Erythroblast (primary cell): ENCODE results near the gene AMD1.
"Not testable (repeated sequence)": the region's sequence is repeated elsewhere in the genome, so short reads cannot be mapped to it uniquely, and the experiment has no call there.

ENCODE experiments used
- DNase-seq, 2 experiments: peaks; one replicate each; lab custom pipeline; 2025; lab: John Stamatoyannopoulos, UW
- GATA1 ChIP-seq: IDR thresholded peaks from 2 replicates; pipeline ENCODE4 v1.6.1; 2011; ENCODE audit warnings: low read depth, mild to moderate bottlenecking, control low read depth, low read length, moderate library complexity
- POLR2A ChIP-seq: IDR thresholded peaks from 2 replicates; pipeline ENCODE4 v1.6.1; 2011; ENCODE audit warnings: mild to moderate bottlenecking, low read length

AMD1 gene

GRCh38 chr6:110882824-110883554, 8.4 kb downstream of the AMD1 start:
- TF ChIP-seq POLR2A (no peak), GATA1 (no peak)
- DNase-seq: no peak

GRCh38 chr6:110884321-110884720, 9.7 kb downstream of the AMD1 start:
- TF ChIP-seq GATA1: no peak

GRCh38 chr6:110885526-110885925, 10.9 kb downstream of the AMD1 start:
- DNase-seq: no peak
- TF ChIP-seq GATA1 (no peak), POLR2A (no peak)

More at GRCh38 chr6:110884321-110884720, 9.7 kb downstream of the AMD1 start:
- no peak for DNase-seq

- DNase-seq: no peak
- no peak for TF ChIP-seq GATA1
Measured at GRCh38 chr6:110886555-110887167, 12.1 kb downstream of the AMD1 start.

DNA sequence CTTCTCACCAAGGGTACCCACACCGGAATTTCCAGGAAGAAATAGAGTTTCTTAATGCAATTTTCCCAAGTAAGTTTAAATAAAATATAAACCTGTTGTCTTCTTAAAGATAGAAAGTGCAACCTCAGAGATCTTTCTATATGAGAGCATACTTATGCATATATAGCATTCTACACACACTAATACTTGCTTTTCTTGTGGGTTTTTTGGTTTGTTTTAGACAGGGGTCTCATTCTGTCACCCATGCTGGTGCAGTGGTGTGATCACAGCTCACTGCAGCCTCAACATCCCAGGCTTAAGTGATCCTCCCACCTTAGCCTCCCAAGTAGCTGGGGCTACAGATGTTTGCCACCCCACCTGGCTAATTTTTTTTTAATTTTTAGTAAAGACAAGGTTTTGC, 15.7 kb downstream of the AMD1 start:
- DNase-seq: no peak
- TF ChIP-seq POLR2A: no peak
- TF ChIP-seq GATA1: no peak

DNA sequence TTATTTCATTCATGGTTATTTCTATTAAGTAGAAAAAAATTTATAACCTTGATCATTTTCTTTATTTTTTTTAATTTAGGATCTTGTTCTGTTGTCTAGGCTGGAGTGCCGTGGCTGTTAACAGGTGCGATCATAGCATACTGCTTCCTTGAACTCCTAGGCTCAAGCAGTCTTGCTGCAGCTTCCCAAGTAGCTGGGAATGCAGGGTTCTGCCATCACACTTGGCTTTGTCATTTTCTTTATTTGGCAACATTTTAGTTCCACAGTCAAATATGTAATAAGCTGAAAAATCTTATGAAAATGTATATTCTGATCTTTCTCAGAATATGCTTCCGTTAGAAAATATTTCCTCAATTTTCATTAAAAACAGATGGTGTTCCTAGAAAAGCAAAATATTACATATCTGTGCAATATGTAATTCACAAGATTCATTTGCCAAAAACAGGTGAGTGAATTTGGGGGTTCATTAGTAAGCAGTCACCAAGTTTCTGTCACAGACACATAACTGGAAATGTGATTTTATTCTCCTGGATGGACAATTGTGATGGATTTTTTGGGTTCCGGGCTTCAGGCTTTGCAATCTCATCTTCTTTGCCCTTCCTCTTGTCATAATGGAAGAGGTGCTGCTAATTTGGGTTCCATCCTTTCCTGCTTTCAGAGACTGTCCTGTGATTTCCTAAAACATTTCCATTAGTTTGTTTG, 21.5 kb downstream of the AMD1 start:
- DNase-seq: no peak
- TF ChIP-seq GATA1 (no peak), POLR2A (no peak)

GRCh38 chr6:110897433-110897832, 22.8 kb downstream of the AMD1 start:
- no peak for DNase-seq
- TF ChIP-seq POLR2A: no peak
- no peak for TF ChIP-seq GATA1

DNA sequence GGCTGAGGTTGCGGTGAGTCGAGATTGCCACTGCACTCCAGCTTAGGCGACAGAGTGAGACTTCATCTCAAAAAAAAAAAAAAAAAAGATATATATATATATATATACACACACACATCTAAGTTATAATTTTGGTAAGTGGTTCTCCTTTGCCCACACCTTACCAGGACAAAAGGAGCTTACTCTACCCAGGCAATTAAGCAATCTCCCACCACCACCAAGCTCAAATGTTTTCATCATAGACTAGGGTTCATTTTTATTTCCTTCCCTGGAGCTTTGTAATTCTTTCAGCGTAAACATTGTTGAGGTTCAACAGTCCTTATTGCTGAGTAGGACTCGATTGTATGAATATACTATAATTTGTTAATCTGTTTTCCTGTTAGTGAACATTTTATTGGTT, 23.5 kb downstream of the AMD1 start:
- DNase-seq: no peak
- no peak for TF ChIP-seq GATA1
- TF ChIP-seq POLR2A: no peak

GRCh38 chr6:110900028-110900598, 25.5 kb downstream of the AMD1 start:
- no peak for TF ChIP-seq GATA1
- TF ChIP-seq POLR2A: no peak
- no peak for DNase-seq

GRCh38 chr6:110901601-110902000, 27.0 kb downstream of the AMD1 start:
- DNase-seq: not testable (repeated sequence)

GRCh38 chr6:110902091-110902490, 27.5 kb downstream of the AMD1 start:
- no peak for DNase-seq
- TF ChIP-seq GATA1 (no peak), POLR2A (no peak)

DNA sequence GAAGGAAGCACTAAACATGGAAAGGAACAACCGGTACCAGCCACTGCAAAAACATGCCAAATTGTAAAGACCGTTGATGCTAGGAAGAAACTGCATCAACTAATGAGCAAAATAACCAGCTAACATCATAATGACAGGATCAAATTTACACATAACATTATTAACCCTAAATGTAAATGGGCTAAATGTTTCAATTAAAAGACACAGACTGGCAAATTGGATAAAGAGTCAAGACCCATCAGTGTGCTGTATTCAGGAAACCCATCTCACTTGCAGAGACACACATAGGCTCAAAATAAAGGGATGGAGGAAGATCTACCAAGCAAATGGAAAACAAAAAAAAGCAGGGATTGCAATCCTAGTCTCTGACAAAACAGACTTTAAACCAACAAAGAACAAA, 31.7 kb downstream of the AMD1 start:
- DNase-seq: not testable (repeated sequence)

DNA sequence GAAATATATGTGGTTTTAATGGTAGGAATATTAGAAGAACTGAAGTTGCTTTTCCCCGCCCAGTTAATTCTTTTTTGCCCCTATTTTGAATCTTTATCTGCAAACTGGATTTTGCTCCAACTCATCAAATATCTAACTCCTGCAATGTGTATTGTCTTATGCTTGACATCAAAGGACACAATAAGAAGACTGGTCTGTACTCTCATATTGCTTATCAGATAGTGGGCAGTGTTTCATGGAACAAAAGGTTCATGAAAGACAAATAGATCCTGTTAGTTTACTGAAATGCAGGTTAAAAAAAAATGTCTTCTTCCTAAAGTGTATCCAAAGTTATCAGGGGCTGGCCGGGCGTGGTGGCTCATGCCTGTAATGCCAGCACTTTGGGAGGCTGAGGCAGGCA, 56.2 kb downstream of the AMD1 start:
- DNase-seq: no peak
- TF ChIP-seq GATA1 (no peak), POLR2A (no peak)

- no peak for TF ChIP-seq POLR2A
- TF ChIP-seq GATA1: no peak
- DNase-seq: no peak
Measured at GRCh38 chr6:110933912-110934311, 59.3 kb downstream of the AMD1 start.

DNA sequence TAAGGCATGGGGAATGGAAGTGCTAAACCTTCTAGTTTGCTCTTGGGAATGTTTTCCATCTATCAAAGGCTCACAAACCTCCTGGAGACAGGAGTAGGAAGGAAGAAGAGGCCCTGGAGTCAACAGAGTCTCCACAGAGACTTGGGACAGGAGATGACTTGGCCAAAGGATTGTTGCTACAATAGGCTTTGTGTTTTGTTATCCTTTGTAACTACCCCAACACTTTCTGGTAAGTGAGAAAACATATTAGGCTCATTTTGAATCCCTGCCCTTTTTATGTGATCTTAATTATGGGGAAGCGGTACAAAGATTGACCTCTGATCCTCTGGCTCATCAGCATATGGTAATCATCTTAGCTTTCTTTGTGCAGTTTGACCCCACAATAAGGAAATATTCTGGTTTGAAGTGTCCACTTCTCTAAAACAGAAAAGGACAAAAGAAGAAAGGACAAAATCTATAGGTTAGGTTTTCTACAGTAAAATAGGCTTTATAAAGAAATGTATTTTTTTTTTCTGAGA, 59.9 kb downstream of the AMD1 start:
- TF ChIP-seq GATA1 (no peak), POLR2A (no peak)
- DNase-seq: no peak
